Stimulated activated CD8-positive, alpha-beta memory T cell treated with anti-CD3 and anti-CD28 coated beads, Interleukin-12 subunit alpha, Interleukin-12 subunit beta, amount 100 ng/mL, for 24 hours (primary cell): ENCODE measurements around the gene KIFC1.
A peak's percentile ranks its signal among the peaks of the same experiment; 100 is the strongest.

ENCODE experiments used
- DNase-seq: peaks from one replicate; pipeline ENCODE4 v3.0.0-alpha.2; 2020; ENCODE audit errors: extremely low read depth

KIFC1 gene

DNA sequence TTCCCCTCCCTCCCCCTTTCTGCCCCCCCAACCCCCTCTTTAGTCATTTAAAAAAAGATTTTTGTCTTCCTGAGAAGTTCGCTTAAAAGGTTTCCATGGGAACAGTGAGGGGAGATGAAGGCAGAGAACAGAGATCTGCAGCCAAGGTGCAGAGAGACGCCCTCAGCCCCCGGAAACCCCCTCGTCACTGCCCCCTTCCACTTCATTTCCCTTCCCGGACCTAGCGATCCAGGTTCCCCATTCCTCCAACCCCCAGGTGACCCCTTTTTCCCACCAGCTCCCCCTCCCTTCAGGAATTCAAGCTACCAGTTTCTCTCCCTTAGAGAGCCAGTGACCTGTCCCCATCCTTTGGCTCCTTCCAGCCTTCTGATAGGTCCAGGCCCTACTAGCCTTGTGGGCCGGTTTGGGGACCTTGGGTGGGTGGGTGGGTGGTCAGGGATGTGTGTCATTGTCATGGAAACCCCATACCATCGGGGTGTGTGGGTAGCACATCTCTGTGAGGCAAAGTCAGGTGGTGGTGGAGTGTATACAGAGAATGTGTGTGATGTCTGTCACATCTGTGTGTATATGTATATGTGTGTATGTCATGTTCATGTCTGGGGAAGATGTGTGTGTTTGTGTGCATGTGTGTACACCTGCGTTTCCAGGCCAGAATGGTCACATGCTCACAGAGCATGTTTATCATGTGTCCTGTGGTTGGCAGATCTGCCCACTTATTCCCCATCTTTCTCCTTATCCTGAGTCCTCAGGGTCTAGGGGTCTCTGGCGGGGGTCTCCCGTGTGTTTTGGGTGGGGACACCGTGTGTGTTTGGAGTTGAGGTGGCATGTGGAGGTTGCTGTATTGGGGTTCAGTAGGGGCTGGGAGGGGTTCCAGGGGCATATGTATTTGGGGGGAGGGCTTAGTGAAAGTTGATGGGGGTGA lies 35.2 kb downstream of the KIFC1 start:
- DNase-seq: no peak

- no peak for DNase-seq
Measured at GRCh38 chr6:33427585-33428223, 36.1 kb downstream of the KIFC1 start.

DNA sequence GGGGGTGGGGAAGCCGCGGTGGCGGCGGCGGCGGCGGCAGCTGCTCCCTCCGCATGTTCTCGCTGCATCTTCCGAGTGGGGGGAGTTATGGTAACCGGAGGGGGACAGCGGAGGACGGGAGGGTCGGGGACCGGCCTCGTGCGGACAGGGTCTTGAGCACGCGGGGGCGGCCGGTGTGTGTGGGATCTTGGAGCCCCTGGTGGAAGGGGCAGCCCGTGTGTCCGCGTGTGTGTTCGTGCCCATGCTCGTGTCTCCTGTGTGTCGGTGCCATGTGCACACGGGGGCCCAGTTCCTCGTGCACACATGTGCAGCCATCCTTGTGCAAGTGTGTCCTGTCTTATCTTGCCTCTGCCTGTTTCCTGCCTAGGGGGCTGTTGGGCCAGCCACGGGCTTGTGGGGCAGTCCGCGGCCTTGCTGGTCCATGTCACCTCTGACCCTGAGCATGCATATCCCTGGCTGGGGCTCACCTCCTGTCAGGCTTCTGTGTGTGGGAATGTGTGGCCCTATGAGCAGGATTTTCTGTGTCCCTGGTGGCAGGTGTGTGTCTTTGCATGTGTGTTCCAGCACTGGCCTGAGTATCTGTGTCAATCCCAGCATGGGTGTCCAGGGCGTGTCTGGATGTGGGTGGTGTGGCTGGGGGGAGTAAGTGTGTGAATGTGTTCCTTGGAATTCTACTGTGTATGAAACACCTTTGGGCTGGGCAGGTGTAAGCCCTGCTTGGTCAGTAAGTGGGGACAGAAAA lies 36.8 kb downstream of the KIFC1 start:
- DNase-seq: no peak

DNA sequence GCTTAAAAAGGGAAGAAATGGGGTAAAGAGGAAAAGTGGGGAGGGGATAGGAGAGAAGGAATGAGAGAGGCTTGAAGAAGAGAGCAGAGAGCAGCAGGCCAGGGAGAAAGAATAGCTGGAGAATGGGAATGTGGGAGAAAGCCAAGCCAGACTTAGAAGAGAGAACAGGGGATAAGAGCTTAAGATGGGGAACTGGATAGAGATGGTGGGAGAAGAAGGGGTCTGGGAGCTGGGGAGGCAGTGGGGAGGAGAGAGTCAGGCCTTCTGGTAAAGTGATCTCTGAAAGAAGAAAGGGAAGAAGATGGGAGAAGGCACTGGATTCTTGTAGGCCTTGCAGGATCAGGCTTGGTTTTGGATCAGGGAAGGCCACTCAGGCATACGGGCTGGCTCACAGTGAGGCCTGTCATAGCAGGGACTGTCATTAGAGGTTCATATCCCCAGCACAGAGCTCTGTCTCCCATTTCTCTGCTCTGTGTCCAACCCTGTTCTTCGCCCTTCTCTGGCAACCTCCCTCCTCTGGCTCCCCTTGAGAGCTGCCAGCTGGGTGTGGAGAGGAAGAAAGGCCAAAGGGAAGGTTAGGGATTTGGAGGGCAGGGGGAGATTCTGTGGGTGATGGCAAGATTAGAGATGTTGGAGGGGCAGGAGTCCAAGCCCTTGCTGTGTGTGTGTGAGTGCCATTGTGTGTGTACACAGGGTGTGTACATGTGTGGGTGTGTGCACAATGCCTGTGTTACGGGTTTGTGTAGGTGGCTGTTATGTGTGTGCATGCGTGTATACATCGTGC lies 37.5 kb downstream of the KIFC1 start:
- DNase-seq: no peak

- DNase-seq: no peak
Measured at GRCh38 chr6:33429750-33430052, 38.1 kb downstream of the KIFC1 start.

DNA sequence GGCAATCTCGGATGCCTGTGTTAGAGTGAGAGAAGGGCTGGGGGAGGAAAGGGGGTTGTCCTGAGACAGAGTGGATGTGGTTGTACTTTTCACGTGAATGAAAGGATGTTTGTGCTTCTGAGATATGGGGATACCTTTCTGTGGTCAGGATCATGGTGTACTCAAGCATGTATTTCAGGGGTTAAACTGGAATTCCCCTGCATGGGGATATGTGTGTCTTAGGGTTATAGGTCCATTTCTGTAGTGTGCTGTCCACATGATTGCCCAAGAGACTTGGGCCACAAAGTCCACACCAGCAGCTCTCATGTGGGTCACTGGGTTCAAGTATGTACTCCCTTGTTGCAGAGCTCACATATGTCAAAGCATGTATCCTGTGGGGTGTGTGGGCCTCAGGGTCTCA lies 38.7 kb downstream of the KIFC1 start:
- DNase-seq: no peak

DNA sequence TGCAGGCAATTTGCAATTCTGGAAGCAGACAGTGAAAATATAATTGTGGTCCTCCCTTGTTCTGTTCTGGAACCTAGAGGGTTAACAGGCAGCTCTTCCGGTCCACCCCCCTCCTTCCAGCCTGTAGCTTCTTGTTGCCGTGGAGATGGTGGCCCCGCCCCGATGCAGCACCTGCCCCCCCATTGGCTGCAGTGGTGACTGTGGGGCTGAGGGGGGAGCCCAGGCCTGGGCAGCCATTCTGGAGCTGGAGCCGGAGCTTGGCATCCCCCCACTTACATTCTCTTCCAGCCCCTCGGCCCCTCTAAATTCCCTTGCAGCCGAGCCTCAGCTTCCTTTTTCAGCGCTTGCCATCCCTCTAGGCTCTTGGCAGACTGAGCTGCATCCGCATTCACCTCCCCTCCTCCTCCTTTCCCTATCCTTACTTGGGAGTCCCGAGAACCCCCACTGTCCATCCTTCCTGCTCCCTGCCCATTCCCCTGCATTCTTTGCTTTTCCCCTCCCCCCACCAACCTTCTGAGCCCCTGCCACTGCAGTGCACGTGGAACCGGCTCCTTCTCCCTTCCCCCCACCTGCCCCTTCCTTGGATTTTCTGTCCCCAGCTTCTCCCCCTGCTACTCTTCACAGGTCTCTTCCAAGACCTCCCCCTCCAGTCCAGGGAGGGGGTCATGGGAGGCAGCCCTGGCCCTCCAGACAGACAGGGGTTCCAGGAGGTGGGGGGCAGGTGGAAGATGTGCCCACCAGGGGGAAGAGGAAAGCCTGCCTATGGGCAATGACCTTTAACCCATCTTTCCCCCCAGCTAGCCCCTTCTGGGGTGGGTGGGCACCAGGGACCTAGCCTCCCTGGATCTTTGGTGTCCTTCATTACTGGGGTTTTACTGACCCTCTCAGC lies 39.6 kb downstream of the KIFC1 start:
- peak; percentile 70 for DNase-seq

- DNase-seq: no peak
Measured at GRCh38 chr6:33431880-33432541, 40.4 kb downstream of the KIFC1 start.

GRCh38 chr6:33432546-33432945 lies 40.9 kb downstream of the KIFC1 start:
- no peak for DNase-seq

DNA sequence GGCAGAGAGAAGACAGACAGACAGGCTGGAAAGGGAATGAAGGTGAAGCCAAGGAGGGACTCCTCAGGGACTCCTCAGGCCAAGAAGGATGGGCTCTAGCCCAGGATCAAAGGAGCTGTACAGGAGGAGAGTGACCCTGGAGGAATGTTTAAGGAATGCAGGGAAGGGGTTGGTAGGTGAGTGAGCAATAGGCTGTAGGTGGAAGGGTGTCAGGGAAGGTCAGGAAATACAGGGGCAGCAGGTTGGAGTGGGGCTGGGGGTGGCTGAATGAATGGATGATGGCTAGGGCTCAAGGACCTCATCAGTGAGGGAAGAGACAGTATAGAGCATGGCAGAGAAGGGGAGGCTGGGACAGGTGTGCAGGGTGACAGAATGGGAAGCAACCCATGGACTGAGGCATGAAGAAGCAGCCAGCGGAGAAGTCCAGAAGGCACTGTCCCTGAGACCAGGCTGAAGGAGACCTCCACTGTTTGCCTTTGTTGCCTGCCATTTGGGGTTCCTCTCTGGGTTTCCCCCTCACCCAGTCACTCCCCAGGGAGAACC lies 41.4 kb downstream of the KIFC1 start:
- no peak for DNase-seq

- no peak for DNase-seq
Measured at GRCh38 chr6:33433544-33434191, 42.0 kb downstream of the KIFC1 start.

- no peak for DNase-seq
Measured at GRCh38 chr6:33434961-33435360, 43.3 kb downstream of the KIFC1 start.

DNA sequence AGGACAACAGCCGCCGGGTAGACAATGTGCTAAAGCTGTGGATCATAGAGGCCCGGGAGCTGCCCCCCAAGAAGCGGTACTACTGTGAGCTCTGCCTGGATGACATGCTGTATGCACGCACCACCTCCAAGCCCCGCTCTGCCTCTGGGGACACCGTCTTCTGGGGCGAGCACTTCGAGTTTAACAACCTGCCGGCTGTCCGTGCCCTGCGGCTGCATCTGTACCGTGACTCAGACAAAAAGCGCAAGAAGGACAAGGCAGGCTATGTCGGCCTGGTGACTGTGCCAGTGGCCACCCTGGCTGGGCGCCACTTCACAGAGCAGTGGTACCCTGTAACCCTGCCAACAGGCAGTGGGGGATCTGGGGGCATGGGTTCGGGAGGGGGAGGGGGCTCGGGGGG lies 46.0 kb downstream of the KIFC1 start:
- no peak for DNase-seq

GRCh38 chr6:33438978-33439594 lies 47.5 kb downstream of the KIFC1 start:
- no peak for DNase-seq

DNA sequence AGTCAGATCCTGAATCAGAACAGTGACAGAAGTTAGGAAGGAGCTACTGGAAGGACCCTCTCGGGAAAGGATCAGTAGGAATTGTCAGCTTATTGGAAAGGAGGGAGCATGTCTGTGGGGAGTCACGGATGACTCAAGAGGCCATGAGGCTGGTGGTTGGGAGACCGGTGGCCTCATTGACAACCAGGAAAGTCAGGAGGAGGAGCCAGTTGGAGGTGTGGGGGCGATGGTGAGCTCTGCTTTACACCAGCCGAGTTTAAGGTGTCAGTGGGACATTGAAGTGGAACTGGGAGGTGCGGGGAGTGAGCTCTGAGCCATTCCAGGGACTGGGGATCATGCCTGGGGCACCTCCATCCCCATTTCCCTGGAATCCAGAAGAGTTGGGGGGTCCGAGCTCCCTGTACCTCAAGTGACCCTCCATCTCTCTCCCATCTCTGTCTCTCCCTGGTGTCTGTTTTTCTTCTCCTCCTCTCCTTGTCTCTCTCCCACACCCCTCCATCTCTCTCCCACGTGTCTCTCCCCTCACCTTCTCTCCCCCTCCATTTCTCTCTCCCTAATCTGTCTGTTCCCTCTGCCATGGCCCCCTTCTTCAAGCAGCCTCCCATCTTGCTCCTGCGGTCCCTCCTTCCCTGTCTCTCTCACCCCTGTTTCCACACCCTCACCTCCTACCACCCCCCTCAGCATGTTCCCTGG lies 48.5 kb downstream of the KIFC1 start:
- DNase-seq: no peak

DNA sequence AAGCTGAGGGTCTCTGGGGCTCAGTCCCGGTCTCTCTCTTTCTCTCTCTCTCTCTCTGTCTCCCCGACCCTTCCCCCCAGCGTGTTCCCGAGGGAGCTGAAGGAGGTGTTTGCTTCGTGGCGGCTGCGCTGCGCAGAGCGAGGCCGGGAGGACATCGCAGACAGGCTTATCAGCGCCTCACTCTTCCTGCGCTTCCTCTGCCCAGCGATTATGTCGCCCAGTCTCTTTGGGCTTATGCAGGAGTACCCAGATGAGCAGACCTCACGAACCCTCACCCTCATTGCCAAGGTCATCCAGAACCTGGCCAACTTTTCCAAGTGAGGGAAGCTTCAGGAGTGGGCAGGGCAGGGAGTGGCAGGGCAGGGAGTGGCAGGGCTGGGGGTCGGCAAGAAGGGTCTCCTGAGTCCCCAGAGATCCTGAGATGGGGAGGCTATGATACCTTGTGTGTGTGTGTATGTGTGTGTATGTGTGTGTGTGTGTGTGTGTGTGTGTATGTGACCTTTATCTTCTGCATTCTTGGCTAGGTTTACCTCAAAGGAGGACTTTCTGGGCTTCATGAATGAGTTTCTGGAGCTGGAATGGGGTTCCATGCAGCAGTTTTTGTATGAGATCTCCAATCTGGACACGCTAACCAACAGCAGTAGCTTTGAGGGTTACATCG lies 49.2 kb downstream of the KIFC1 start:
- no peak for DNase-seq

DNA sequence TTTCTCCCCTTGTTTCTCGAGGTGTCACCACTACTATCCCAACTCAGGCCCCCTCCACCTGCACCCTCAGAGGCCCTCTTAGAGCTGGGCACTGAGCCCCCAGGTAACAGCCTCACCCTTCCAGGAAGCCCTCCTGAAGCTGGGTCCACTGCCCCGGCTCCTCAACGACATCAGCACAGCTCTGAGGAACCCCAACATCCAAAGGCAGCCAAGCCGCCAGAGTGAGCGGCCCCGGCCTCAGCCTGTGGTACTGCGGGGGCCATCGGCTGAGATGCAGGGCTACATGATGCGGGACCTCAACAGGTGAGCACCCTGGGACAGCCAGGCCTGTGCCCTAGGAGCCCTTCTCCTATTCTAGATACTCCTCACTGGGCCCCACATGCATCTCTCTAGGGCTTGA lies 49.8 kb downstream of the KIFC1 start:
- DNase-seq: no peak

DNA sequence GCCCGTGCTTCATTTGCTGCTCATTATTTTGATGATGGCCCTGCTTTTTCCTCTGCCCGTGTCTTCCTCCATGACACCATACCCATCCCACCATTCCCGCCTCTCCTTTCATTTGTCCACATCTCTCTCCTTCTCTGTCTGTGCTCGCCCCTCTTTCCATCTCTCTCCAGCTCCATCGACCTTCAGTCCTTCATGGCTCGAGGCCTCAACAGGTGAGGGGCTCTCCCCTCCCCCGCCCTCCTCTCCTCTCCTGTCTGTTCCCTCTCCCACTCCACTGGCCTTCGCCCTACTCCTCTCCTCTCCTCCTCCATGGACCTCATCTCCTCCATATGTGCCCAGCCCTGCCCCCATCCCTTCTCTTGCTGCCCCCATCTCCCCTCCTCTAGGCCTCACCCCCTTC lies 50.7 kb downstream of the KIFC1 start:
- no peak for DNase-seq
